Neuron (in vitro differentiated cells): Measurements from ENCODE around the gene SLAIN2.
A peak's percentile ranks its signal among the peaks of the same experiment; 100 is the strongest.
"Not testable (repeated sequence)": the region's sequence is repeated elsewhere in the genome, so short reads cannot be mapped to it uniquely, and the experiment has no call there.

Source experiments
- H2AFZ ChIP-seq: one replicate; pipeline ENCODE4 v1.6.1; 2013; ENCODE audit warnings: low read depth, mild to moderate bottlenecking, inconsistent platforms, low read length, moderate library complexity
- H3K27me3 ChIP-seq: one replicate; pipeline ENCODE4 v1.6.1; 2013; ENCODE audit warnings: low read length; ENCODE audit not compliant: insufficient read depth
- H3K36me3 ChIP-seq: one replicate; pipeline ENCODE4 v1.6.1; 2013; ENCODE audit warnings: low read length; ENCODE audit not compliant: insufficient read depth
- H3K4me1 ChIP-seq: one replicate; pipeline ENCODE4 v1.6.1; 2013; ENCODE audit warnings: low read length; ENCODE audit not compliant: insufficient read depth
- H3K4me3 ChIP-seq: 2 replicates; pipeline ENCODE4 v1.5.1; 2013; ENCODE audit warnings: mild to moderate bottlenecking, low read length, moderate library complexity
- H3K9me3 ChIP-seq: one replicate; pipeline ENCODE4 v1.6.1; 2013; ENCODE audit warnings: low read length

SLAIN2 gene

DNA sequence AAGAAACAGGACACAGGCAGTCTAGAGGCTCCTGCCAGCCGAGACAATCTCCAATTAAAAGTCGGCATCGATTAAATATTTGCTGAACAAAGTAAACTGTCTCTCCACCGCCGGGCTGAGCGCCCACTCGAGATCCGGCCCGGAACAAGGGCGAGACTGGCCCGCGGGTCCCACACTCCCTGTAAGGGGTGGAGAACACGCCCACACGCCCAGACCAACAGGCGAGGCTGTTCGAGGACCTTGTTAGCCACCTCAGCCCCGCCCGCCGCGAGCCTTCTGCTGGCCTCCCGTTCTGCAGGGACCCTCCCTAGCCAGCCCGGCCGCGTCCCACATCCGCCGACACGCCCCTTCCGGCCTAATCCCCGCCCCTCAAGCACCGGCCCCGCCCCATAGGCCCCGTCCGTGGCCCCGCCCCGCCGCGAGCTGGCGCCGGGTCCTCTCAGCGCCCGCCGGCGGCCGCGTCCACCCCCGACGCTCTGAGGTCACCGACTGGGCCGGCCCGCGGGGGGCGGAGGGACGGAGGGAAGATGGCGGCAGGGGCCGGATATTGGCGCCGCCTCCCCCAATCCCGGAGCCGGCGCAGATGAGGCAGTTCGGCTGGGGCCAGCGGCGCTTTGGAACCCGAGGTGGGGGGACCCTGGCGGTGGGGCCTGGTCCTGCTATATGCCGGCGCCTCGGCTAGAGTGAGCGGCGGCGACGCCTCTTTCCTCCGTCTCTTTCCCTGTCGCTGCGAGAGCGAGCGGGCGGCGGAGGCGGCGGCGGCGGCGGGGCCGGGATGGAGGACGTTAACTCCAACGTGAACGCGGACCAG is at the start of gene SLAIN2:
Gene SLAIN2 (plus strand): TSS at position 565 of the 811 bp plus-strand sequence. CDS start 211 bp downstream, at position 776.
- Histone ChIP-seq H2AFZ (peak within 1 kb of the TSS; percentile 94), H3K27me3 (no peaks in the 10 kb centered on the region), H3K9me3 (no peaks in the 10 kb centered on the region), H3K4me3 (peak within 1 kb of the TSS; percentile 86), H3K36me3 (no peaks in the 10 kb centered on the region), H3K4me1 (peaks cover 35% of the 10 kb centered on the region)

DNA sequence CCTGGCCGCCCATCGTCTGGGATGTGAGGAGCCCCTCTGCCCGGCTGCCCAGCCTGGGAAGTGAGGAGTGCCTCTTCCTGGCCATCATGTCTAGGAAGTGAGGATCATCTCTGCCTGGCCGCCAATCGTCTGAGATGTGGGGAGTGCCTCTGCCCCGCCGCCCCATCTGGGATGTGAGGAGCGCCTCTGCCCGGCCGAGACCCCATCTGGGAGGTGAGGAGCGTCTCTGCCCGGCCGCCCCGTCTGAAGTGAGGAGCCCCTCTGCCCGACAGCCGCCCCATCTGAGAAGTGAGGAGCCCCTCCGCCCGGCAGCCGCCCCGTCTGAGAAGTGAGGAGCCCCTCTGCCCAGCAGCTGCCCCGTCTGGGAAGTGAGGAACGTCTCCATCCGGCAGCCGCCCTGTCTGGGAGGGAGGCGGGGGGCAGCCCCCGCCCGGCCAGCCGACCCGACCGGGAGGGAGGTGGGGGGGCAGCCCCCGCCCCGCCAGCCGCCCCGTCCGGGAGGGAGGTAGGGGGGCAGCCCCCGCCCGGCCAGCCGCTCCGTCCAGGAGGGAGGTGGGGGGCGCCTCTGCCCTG is 49.0 kb upstream of the SLAIN2 start:
- not testable (repeated sequence) for H2AFZ ChIP-seq, H3K27me3 ChIP-seq, H3K36me3 ChIP-seq, H3K4me1 ChIP-seq, H3K9me3 ChIP-seq, H3K4me3 ChIP-seq

DNA sequence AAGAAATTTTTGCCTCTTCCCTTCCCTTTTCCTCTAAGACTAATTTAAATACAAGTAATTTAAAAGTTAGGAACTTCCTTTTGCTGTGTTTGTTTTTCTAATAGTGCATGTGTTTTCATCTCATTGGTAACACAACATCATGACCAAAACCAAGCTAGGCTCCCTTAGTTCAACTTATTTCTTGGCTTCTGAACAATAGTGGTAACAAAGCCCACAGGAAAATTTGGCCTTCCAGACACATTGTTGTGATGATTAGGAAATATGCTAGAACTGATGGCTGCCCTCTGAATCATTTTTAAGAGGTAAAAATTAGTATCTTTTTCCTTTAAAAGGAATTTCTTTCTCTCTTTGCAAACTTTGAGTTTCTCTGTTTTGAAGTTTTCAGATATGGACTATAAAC is 46.2 kb upstream of the SLAIN2 start:
- Histone ChIP-seq H2AFZ (no peak overlapping the region), H3K27me3 (peaks cover 4% of the 10 kb centered on the region), H3K4me1 (no peaks in the 10 kb centered on the region), H3K9me3 (no peaks in the 10 kb centered on the region), H3K4me3 (no peak overlapping the region), H3K36me3 (no peaks in the 10 kb centered on the region)

DNA sequence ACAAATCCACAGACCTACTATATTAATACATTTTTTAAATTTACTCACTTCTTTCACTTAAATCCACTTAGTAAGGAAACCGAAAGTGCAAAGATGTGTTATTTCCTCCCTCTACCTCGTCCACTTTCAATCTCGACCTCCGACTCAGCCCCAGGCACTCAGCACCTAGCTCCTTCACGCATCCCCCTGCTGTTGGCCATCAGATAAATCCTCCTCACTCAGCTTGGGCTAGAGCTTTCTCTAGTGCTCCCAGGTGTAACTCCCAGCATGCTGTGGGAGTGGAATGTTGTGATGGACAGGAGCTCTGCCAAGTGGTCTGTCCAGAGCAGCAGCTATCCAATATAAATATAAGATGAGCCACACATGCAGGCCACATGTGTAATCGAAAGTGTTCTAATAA is 45.0 kb upstream of the SLAIN2 start:
- Histone ChIP-seq H2AFZ (no peak overlapping the region), H3K27me3 (peaks cover 4% of the 10 kb centered on the region), H3K36me3 (no peaks in the 10 kb centered on the region), H3K9me3 (no peaks in the 10 kb centered on the region), H3K4me1 (no peaks in the 10 kb centered on the region), H3K4me3 (no peak overlapping the region)

DNA sequence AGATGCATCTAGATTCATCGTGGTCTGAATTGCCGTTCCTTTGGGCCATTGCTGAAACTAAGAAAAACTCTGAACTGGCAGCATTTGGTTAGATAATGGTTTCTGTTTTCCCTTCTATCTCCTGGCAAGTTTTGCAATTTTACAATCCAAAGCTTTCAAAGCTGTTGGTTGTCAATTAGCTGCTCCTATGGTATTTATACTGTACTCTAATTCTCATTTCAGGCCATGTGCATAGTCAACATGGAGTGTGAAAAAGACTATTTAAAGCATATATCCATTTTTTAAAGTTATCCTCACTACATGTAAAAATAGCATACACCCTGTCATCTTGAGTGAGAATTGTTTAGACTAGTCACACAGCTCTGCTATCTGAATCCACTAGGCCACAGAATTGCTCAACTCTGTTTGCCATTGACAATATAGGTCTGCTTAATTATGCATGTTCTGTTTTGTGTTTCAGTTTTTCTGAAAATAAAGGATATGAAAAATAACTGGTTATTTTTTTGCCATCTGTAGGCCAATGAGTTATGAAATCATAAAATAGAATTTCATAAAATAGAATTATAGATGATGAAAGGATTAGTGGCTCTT is 44.0 kb upstream of the SLAIN2 start:
- no peak overlapping the region for H3K4me3 ChIP-seq
- peaks cover 4% of the 10 kb centered on the region for H3K27me3 ChIP-seq
- no peaks in the 10 kb centered on the region for H3K36me3 ChIP-seq
- H3K4me1 ChIP-seq: no peaks in the 10 kb centered on the region
- H2AFZ ChIP-seq: no peak overlapping the region
- H3K9me3 ChIP-seq: no peaks in the 10 kb centered on the region

DNA sequence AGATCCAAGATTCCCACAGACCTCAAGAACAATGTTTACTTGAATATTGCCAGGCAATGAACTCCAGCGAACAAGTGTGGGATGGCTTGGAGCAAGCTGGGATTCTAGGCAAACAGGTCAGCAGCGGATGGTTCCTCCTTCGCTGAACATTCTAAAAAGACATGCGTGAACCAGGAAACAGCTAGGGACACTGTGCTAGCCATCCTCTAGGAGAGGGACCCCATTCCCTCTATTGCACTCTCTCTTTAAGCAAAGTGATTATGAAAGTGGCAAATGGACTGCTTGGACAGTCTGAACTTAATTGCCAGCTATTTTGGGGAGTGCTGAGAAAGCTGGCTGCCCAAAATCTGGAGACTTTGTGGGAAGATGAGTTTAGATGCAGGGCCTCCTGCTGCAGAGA is 41.8 kb upstream of the SLAIN2 start:
- H3K9me3 ChIP-seq: no peaks in the 10 kb centered on the region
- no peaks in the 10 kb centered on the region for H3K4me1 ChIP-seq
- no peak overlapping the region for H2AFZ ChIP-seq
- H3K27me3 ChIP-seq: peaks cover 4% of the 10 kb centered on the region
- no peak overlapping the region for H3K4me3 ChIP-seq
- H3K36me3 ChIP-seq: no peaks in the 10 kb centered on the region

DNA sequence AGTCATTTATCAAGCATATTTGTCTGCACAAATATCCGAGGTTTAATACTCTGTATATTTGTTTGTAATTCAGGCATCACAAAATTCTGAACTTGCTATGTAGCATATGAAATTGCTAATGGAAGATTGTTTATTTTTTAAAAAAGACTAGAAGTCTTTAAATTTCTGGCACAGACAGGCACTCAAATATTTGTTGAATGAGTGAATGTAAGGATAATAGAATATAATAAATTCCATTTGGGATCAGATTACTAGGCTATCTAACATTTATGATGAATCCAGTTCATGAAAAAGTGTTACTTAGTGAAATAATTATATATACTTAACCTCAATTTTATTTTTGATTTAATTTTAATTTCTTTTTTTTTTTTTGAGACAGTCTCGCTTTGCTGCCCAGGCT is 41.3 kb upstream of the SLAIN2 start:
- H3K36me3 ChIP-seq: no peaks in the 10 kb centered on the region
- no peaks in the 10 kb centered on the region for H3K9me3 ChIP-seq
- peaks cover 4% of the 10 kb centered on the region for H3K27me3 ChIP-seq
- no peaks in the 10 kb centered on the region for H3K4me1 ChIP-seq
- no peak overlapping the region for H3K4me3 ChIP-seq
- H2AFZ ChIP-seq: no peak overlapping the region

DNA sequence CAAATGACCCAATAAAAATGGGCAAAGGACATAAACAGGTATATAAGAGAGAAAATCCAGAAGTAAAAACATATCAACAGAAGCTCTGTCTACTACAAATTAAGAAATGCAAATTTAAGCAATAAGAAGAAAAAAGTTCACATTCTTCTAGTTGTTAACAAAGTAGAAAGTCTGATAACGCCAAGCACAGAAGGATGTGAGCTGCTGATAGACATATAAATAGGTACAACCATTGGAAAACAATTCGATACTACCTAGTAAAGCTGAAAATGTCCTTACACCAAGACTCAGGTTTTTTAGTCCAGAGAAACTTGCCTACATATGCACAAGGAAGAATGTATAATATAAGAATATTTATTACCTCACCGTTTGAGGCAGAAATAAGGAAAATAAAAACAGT is 35.8 kb upstream of the SLAIN2 start:
- Histone ChIP-seq H3K4me3 (no peak overlapping the region), H3K4me1 (no peaks in the 10 kb centered on the region), H3K27me3 (no peaks in the 10 kb centered on the region), H3K36me3 (no peaks in the 10 kb centered on the region), H3K9me3 (no peaks in the 10 kb centered on the region), H2AFZ (no peak overlapping the region)

DNA sequence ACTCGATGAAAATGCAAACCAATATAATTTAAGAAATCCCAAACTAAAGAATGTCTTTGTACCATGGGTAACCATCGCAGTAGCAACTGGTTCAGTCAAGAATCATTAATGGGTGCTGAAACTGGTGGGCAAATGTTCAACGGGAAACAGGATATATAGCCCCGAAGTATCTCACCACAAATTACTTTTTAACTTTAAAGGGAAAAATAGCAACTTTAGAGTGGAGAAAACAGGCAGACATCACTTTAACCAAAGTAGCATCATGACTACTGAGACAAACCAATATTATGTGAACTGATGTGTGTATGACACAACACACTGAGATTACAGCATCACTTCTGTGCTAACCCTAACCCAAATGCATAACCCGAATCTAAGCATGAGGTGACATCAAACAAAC is 33.8 kb upstream of the SLAIN2 start:
- Histone ChIP-seq H3K36me3 (no peaks in the 10 kb centered on the region), H3K27me3 (no peaks in the 10 kb centered on the region), H2AFZ (no peak overlapping the region), H3K4me3 (no peak overlapping the region), H3K9me3 (no peaks in the 10 kb centered on the region), H3K4me1 (no peaks in the 10 kb centered on the region)

DNA sequence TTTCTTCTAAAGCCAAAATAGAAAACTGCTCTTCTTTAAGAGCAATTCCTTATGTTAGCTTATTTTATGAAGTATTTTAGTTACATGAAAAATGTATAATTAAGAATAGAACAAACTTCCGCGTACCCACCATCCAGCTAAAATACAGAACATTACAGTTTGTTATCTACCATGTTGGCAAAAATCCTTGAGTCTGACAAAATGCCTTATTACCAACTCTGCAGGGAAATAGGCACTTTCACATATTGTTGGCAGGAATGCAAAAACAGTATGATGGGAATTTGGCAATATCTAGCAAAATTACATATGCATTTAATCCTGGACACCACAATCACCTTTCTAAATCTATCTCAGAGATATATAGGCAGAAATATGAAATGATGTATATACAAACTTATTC is 32.4 kb upstream of the SLAIN2 start:
- Histone ChIP-seq H3K27me3 (no peaks in the 10 kb centered on the region), H3K36me3 (no peaks in the 10 kb centered on the region), H3K4me3 (no peak overlapping the region), H3K4me1 (no peaks in the 10 kb centered on the region), H2AFZ (no peak overlapping the region), H3K9me3 (no peaks in the 10 kb centered on the region)

DNA sequence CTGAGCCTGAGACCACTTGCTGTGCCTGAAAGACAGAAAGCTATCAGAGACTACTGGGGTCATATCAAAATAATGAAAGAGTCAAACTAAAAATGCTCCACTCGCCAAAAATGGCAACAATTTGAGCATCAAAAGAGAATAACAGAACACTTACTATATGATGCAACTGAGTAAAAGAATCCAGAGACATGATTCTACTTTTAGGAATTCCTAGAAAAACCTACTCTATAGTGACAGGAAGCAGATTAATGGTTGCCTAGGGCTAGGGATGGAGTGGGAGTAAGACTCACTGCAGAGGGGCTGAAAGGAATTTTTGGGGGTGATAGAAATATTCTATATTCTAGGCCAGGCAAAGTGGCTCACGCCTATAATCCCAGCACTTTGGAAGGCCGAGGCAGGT is 29.4 kb upstream of the SLAIN2 start:
- Histone ChIP-seq H3K4me3 (no peak overlapping the region), H3K27me3 (no peaks in the 10 kb centered on the region), H3K9me3 (no peaks in the 10 kb centered on the region), H3K4me1 (no peaks in the 10 kb centered on the region), H3K36me3 (no peaks in the 10 kb centered on the region), H2AFZ (no peak overlapping the region)

DNA sequence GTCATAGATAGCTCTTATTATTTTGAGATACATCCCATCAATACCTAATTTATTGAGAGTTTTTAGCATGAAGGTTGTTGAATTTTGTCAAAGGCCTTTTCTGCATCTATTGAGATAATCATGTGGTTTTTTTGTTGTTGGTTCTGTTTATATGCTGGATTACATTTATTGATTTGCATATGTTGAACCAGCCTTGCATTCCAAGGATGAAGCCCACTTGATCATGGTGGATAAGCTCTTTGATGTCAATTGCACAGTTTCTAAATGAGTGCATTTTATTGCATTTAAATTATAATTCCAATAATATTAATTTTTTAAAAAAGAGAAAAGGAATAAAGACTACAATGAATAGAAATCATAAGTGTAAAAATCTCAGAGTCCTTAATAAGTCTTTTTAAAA is 26.6 kb upstream of the SLAIN2 start:
- not testable (repeated sequence) for H3K4me1 ChIP-seq, H2AFZ ChIP-seq

DNA sequence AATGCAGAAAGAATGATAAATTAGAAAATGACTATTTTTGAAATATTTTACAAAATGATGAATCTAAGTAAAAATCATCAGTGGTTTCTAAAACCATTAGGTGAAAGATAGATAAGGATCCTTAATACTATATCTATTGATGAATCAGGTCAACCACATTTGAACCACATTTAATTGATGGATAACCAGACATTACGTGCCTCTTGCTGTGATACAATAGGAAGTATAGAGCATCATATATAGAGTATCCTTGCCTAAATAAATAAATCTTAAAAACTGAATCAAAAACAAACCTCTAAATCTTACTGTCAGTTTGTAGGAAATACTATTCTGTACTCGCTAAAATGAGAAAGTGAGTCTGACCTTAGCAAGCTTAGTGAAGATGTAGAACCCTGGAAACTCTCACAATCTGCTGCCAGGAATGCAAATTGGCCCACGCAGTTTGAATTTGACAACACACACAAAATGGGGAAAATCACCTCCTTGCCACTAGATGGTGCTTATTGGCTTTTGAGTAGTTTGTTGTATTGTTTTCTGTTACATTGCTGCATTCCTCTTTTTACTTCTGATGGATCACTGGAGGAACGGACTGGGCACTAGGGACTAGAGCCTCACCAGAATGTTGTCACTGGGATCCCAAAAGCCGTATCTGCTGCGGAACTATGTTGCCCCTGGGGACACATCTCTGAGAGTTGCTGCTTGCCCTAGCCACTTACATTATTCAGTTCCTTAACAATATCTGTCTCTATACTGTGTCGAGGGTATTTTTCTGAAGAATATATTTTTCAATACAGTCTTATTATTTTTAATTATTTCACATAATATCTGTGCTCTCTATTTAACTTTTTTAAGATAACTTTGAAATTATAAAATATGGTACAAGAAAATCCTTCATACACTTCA is 25.4 kb upstream of the SLAIN2 start:
- Histone ChIP-seq H3K4me1 (peaks cover 1% of the 10 kb centered on the region), H3K9me3 (no peaks in the 10 kb centered on the region), H3K27me3 (no peaks in the 10 kb centered on the region), H3K36me3 (no peaks in the 10 kb centered on the region), H3K4me3 (no peak overlapping the region), H2AFZ (no peak overlapping the region)

More for the DNA sequence above, 26.6 kb upstream of the SLAIN2 start:
- H3K9me3 ChIP-seq, H3K36me3 ChIP-seq, H3K27me3 ChIP-seq, H3K4me3 ChIP-seq: not testable (repeated sequence)
